ENCODE results near the gene PGR. TPM values are rescaled to one million over a fixed set of nuclear protein-coding genes. Genes with fewer than 3 reads are reported as not detected.

The PGR gene
- polyA plus RNA-seq, 6 donors from 2014 or later = 0.26 TPM; not detected in 5

DNA sequence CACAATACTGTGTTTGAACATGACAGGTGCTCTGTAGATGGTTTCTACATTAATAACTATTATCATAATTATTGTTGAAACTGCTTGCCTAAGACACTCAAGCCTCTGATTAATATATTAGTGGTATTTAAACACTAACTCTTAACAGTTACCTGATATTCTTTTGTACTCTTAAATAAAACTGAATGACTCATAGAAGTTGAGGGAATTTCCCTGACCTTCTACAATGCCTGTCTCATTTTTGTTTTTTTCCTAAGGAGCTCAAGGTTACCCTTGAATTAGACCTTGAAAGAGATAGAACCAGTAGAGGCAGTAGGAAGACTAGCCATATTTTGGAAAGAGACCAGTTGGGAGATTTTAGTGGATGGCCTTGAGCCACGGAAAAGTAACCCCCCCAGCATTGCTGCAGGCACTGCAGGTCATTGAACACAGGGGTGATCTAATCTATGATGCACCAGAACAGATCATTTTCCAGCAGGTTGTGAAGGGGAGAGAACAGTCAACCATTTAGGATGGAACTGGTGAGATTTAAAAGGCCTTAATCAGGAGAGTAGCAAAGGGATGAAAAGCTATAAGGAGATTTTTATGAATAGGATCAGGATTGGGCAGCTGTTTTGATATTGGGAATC, 148.3 kb downstream of the PGR start:
- Mint-ChIP-seq H3K4me1 (peaks cover 7 to 9% (median 8%) of the 10 kb centered on the region in 3 donors), H3K9me3 (no peaks in the 10 kb centered on the region), H3K27me3 (no peaks in the 10 kb centered on the region), H3K4me3 (no peak overlapping the region), H3K27ac (peak overlapping the region in 1 of 6 donors; percentile 16), H3K36me3 (peaks cover 0 to 14% of the 10 kb centered on the region in 2 donors)
- DNase-seq = no peak
- ATAC-seq (ENCODE audit: low read depth in 2 of 2) = no peak

- H3K9me3 Mint-ChIP-seq = no peaks in the 10 kb centered on the region
- H3K4me3 Mint-ChIP-seq = no peak overlapping the region
- no peaks in the 10 kb centered on the region for H3K27me3 Mint-ChIP-seq
- no peak for ATAC-seq (ENCODE audit: low read depth in 2 of 2)
- H3K27ac Mint-ChIP-seq = no peak overlapping the region
- H3K4me1 Mint-ChIP-seq = peaks cover 6 to 8% (median 7%) of the 10 kb centered on the region in 3 donors
- peaks cover 0 to 8% of the 10 kb centered on the region in 2 donors for H3K36me3 Mint-ChIP-seq
- no peak for DNase-seq
These were observed 149.5 kb downstream of the PGR start for GRCh38 chr11:100980156-100980555.
